Endothelial cell (in vitro differentiated cells): ENCODE data around the gene ST3GAL5. TPM values are rescaled to one million over a fixed set of nuclear protein-coding genes. Genes with fewer than 3 reads are reported as not detected.

Experiments used
- DNase-seq: peaks from one replicate; pipeline ENCODE4 v3.0.0; 2021; ENCODE audit warnings: low spot score
- H3K27ac Mint-ChIP-seq: one replicate; pipeline ENCODE4 v1.8.0; 2021; ENCODE audit warnings: mixed read lengths, inconsistent platforms; ENCODE audit not compliant: unreplicated experiment
- H3K27me3 Mint-ChIP-seq: one replicate; pipeline ENCODE4 v1.8.0; 2021; ENCODE audit warnings: mild to moderate bottlenecking, moderate library complexity, mixed read lengths, inconsistent platforms; ENCODE audit not compliant: unreplicated experiment
- H3K36me3 Mint-ChIP-seq: one replicate; pipeline ENCODE4 v1.8.0; 2021; ENCODE audit warnings: mild to moderate bottlenecking, low read depth, mixed read lengths, inconsistent platforms; ENCODE audit not compliant: unreplicated experiment
- H3K4me1 Mint-ChIP-seq: one replicate; pipeline ENCODE4 v1.8.0; 2021; ENCODE audit warnings: mild to moderate bottlenecking, mixed read lengths, inconsistent platforms; ENCODE audit not compliant: unreplicated experiment
- H3K4me3 Mint-ChIP-seq: one replicate; pipeline ENCODE4 v1.8.0; 2021; ENCODE audit warnings: mild to moderate bottlenecking, mixed read lengths, inconsistent platforms; ENCODE audit not compliant: unreplicated experiment
- H3K9me3 Mint-ChIP-seq: one replicate; pipeline ENCODE4 v1.8.0; 2021; ENCODE audit warnings: mixed read lengths, inconsistent platforms; ENCODE audit not compliant: unreplicated experiment
- total RNA-seq: library from RNA; stranded (reverse); fragmentation: NEBNext Ultra II Directional; extraction: Animal tissue kit (Norgen Biotek cat#: 25700); gene quantifications from one replicate; pipeline ENCODE4 v1.2.1, GENCODE V29; 2021; ENCODE audit not compliant: unreplicated experiment
- TF ChIP-seq, protein P1 (sequence below): fragments of 200-600 bp; sonication (generic); IDR thresholded peaks from one replicate; pipeline ENCODE4 v1.5.0; 2021; ENCODE audit warnings: antibody characterized with exemption; ENCODE audit not compliant: unreplicated experiment

Gene ST3GAL5
- total RNA-seq, 1 donor from 2014 or later = 49.8 TPM

DNA sequence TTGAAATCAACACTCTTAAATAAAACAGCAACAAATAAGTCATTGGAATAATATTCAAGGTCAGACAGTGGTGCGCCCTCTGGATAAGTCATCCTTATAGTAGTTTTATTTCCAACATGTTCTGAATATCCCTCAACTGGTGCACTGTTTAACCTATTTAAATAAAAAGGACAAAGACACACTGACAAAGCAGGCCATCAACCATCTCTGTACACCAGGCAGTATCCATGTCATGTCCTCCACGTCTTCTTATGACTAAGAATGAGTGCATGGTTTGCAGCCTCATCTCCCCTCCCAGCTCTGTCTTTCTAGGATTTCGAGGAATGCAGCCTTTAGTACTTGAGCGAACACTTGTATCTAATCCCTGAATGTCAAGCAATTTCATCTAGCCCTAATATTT is 42.4 kb downstream of the ST3GAL5 start:
- Mint-ChIP-seq H3K9me3 (no peaks in the 10 kb centered on the region), H3K36me3 (peaks cover 62% of the 10 kb centered on the region), H3K4me3 (no peak overlapping the region), H3K27me3 (peaks cover 1% of the 10 kb centered on the region), H3K4me1 (peaks cover 3% of the 10 kb centered on the region), H3K27ac (peak overlapping the region; percentile 18)
- TF ChIP-seq, protein P1, sequence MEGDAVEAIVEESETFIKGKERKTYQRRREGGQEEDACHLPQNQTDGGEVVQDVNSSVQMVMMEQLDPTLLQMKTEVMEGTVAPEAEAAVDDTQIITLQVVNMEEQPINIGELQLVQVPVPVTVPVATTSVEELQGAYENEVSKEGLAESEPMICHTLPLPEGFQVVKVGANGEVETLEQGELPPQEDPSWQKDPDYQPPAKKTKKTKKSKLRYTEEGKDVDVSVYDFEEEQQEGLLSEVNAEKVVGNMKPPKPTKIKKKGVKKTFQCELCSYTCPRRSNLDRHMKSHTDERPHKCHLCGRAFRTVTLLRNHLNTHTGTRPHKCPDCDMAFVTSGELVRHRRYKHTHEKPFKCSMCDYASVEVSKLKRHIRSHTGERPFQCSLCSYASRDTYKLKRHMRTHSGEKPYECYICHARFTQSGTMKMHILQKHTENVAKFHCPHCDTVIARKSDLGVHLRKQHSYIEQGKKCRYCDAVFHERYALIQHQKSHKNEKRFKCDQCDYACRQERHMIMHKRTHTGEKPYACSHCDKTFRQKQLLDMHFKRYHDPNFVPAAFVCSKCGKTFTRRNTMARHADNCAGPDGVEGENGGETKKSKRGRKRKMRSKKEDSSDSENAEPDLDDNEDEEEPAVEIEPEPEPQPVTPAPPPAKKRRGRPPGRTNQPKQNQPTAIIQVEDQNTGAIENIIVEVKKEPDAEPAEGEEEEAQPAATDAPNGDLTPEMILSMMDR = no peak
- DNase-seq = no peak

DNA sequence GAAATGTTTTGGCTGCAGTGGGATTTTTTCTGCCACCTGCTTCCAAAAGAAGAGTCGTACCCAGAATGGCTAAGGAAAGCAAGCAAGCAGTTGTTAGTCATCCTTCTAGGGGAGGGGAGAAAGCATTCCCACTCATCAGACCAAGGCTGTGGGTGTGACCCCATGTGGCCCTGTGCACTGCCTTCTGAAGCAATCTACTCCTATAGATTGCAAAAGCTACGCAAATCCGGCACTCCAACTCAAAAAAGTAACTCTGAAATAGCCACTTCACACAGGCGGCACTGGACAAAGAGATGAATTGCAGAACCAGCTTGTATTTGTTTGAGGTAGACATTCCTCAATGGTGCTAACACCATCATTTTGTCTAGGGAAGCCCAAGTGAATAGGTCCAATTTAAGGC is 44.3 kb downstream of the ST3GAL5 start:
- Mint-ChIP-seq H3K27ac (no peak overlapping the region), H3K4me3 (no peak overlapping the region), H3K27me3 (peaks cover 1% of the 10 kb centered on the region), H3K36me3 (peaks cover 63% of the 10 kb centered on the region), H3K4me1 (no peaks in the 10 kb centered on the region), H3K9me3 (no peaks in the 10 kb centered on the region)
- TF ChIP-seq, protein P1 = no peak
- no peak for DNase-seq

DNA sequence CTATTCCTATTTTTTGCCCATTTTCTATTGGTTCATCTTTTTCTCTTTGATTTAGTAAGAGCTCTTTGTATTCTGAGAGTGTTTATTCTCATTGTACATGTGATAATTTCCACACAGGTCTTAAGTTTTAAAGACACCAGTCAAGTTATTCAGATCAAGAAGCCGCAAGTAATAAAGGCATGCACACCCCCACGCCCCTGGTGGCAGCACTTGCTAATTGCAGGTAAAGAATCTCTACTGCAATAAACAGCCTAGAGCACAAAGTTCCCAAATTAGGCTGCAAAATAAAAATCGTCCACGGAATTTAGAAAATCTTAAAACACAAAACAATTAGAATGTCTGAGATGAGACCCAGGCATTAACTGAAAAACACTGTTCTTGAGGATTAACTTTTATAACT is 45.2 kb downstream of the ST3GAL5 start:
- H3K4me1 Mint-ChIP-seq = no peaks in the 10 kb centered on the region

DNA sequence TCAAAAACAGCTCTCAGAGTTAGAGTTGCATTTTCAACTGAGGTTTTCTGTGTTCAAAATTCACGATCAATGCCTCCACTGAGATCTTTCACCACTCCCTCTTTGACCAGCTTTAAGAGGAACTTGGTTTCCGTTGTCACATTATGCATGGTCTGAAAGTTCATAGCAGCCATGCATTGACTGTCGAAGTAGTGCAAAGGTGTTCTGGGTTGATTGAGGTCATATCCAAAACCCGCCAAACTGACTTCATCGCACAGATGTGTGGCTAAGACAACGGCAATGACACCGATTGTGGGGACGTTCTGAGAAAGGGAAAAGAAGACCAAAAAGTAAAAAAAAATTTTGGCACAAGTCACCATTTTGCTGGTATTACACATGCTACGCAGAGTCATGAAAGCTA is 48.7 kb downstream of the ST3GAL5 start:
- Mint-ChIP-seq H3K27ac (no peak overlapping the region), H3K9me3 (no peaks in the 10 kb centered on the region), H3K4me1 (no peaks in the 10 kb centered on the region), H3K27me3 (peaks cover 4% of the 10 kb centered on the region), H3K36me3 (peaks cover 47% of the 10 kb centered on the region), H3K4me3 (no peak overlapping the region)
- TF ChIP-seq, protein P1 = no peak
- no peak for DNase-seq

More for the DNA sequence above, 45.2 kb downstream of the ST3GAL5 start:
- H3K27ac Mint-ChIP-seq = no peak overlapping the region
- H3K4me3 Mint-ChIP-seq = peak overlapping the region; percentile 12
- no peak for DNase-seq
- H3K9me3 Mint-ChIP-seq = no peaks in the 10 kb centered on the region
- H3K27me3 Mint-ChIP-seq = peaks cover 1% of the 10 kb centered on the region
- TF ChIP-seq, protein P1 = peak; percentile 87
- peaks cover 69% of the 10 kb centered on the region for H3K36me3 Mint-ChIP-seq

DNA sequence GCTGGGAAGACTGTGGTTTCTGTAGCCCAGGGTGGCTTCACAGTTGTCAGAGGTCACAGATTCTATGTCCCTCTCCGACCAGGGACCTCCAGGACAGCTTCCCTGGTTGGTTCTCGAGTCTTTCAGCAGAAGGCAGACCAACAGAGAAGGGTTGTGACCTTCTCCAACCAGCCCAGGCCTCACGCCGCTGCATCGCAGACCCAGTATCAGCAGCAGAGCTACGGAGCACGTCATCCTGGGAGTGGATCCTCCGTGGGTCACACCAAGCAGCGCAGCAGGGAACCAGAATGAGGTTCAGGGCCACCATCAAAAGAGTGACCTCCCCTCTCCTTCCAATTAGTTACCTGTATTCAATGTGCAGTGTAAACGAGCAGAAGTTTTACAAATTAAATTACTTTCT is 49.3 kb downstream of the ST3GAL5 start:
- peaks cover 4% of the 10 kb centered on the region for H3K27me3 Mint-ChIP-seq
- TF ChIP-seq, protein P1 = no peak
- peak overlapping the region; percentile 47 for H3K4me3 Mint-ChIP-seq
- peaks cover 41% of the 10 kb centered on the region for H3K36me3 Mint-ChIP-seq
- no peaks in the 10 kb centered on the region for H3K4me1 Mint-ChIP-seq
- H3K27ac Mint-ChIP-seq = no peak overlapping the region
- no peaks in the 10 kb centered on the region for H3K9me3 Mint-ChIP-seq
- no peak for DNase-seq
